Measurements from ENCODE around the gene EXD3. TPM values are rescaled to one million over a fixed set of nuclear protein-coding genes. Genes with fewer than 3 reads are reported as not detected.

The EXD3 gene
- total and polyA plus RNA-seq, 8 donors = 12.9 to 105 (median 24.0) TPM

GRCh38 chr9:137270929-137271695, 151.8 kb downstream of the EXD3 start:
- Histone ChIP-seq H3K4me3 (no peak overlapping the region), H3K36me3 (peaks cover 41 to 68% (median 59%) of the 10 kb centered on the region in 4 donors), H3K4me1 (peaks cover 48 to 93% (median 91%) of the 10 kb centered on the region in 4 donors), H3K27ac (peak overlapping the region in 4 of 5 donors; percentile 29 to 95 (median 62)), H3K9me3 (no peaks in the 10 kb centered on the region), H3K27me3 (no peaks in the 10 kb centered on the region)
- TF ChIP-seq POLR2AphosphoS5 (IDR thresholded peaks at IDR 0.05) = no peak
- TF ChIP-seq EP300 (IDR thresholded peaks at IDR 0.05) = no peak
- no peak for TF ChIP-seq POLR2A (IDR thresholded peaks at IDR 0.05)
- TF ChIP-seq CTCF (IDR thresholded peaks at IDR 0.05) = no peak
- 67 to 79% (median 72%) methylated on average over 24 to 32 of the region's 32 CpGs for WGBS, 5 donors
- peak in 1 of 2 donors; percentile 20 for DNase-seq
- intact Hi-C loops (cut with DNase I; ENCODE audit: low total_unique reads) = no loop called here

GRCh38 chr9:137269231-137269772, 153.7 kb downstream of the EXD3 start:
- H3K36me3 ChIP-seq = peaks cover 47 to 85% (median 77%) of the 10 kb centered on the region in 4 donors
- peak; percentile 9 to 67 (median 53) for TF ChIP-seq POLR2AphosphoS5 (IDR thresholded peaks at IDR 0.05)
- TF ChIP-seq CTCF (IDR thresholded peaks at IDR 0.05) = no peak
- H3K4me1 ChIP-seq = peaks cover 33 to 81% (median 74%) of the 10 kb centered on the region in 4 donors
- no peaks in the 10 kb centered on the region for H3K27me3 ChIP-seq
- H3K9me3 ChIP-seq = no peaks in the 10 kb centered on the region
- WGBS, 5 donors = 12 to 30% (median 20%) methylated on average over 17 of the region's 17 CpGs
- intact Hi-C loops (cut with DNase I; ENCODE audit: low total_unique reads) = no loop called here
- peak; percentile 54 to 82 for DNase-seq
- H3K27ac ChIP-seq = peak overlapping the region; percentile 76 to 95 (median 81)
- peak overlapping the region in 1 of 4 donors; percentile 30 for H3K4me3 ChIP-seq

- intact Hi-C loops (cut with DNase I; ENCODE audit: low total_unique reads) = no loop called here
- Histone ChIP-seq H3K4me1 (peaks cover 28 to 74% (median 68%) of the 10 kb centered on the region in 4 donors), H3K4me3 (peak overlapping the region in 1 of 4 donors; percentile 30), H3K27me3 (no peaks in the 10 kb centered on the region), H3K36me3 (peaks cover 53 to 92% (median 81%) of the 10 kb centered on the region in 4 donors), H3K9me3 (no peaks in the 10 kb centered on the region), H3K27ac (peak overlapping the region; percentile 76 to 95 (median 81))
- WGBS, 5 donors = 36 to 59% (median 47%) methylated on average over 18 to 19 of the region's 19 CpGs
- DNase-seq = peak in 1 of 2 donors; percentile 29
- TF ChIP-seq POLR2A (IDR thresholded peaks at IDR 0.05) (no peak), POLR2AphosphoS5 (IDR thresholded peaks at IDR 0.05) (no peak), EP300 (IDR thresholded peaks at IDR 0.05) (no peak), CTCF (IDR thresholded peaks at IDR 0.05) (no peak)
Measured at GRCh38 chr9:137268538-137269201, 154.3 kb downstream of the EXD3 start.

GRCh38 chr9:137267933-137268355, 155.0 kb downstream of the EXD3 start:
- intact Hi-C loops (cut with DNase I; ENCODE audit: low total_unique reads) = no loop called here
- WGBS, 5 donors = 85 to 93% (median 88%) methylated on average over 2 to 6 of the region's 6 CpGs
- TF ChIP-seq CTCF (IDR thresholded peaks at IDR 0.05) (no peak), POLR2A (IDR thresholded peaks at IDR 0.05) (no peak), EP300 (IDR thresholded peaks at IDR 0.05) (no peak), POLR2AphosphoS5 (IDR thresholded peaks at IDR 0.05) (no peak)
- peak overlapping the region; percentile 52 to 95 (median 77) for H3K27ac ChIP-seq
- peaks cover 52 to 93% (median 82%) of the 10 kb centered on the region in 4 donors for H3K36me3 ChIP-seq
- no peaks in the 10 kb centered on the region for H3K27me3 ChIP-seq
- DNase-seq = peak in 1 of 2 donors; percentile 4
- H3K9me3 ChIP-seq = no peaks in the 10 kb centered on the region
- H3K4me3 ChIP-seq = peak overlapping the region in 1 of 4 donors; percentile 30
- peaks cover 28 to 69% (median 60%) of the 10 kb centered on the region in 4 donors for H3K4me1 ChIP-seq

All from stomach (tissue), 9 donors.